AG09309 (cell line): ENCODE data around the gene CABLES2.

ENCODE experiments used
- DNase-seq: peaks from one replicate; pipeline ENCODE4 v3.0.0-alpha.2; 2010; ENCODE audit warnings: low read depth
- H3K4me3 ChIP-seq: 2 replicates; pipeline ENCODE4 v1.5.1; 2011; ENCODE audit warnings: mild to moderate bottlenecking, low read depth, low read length, moderate library complexity; ENCODE audit not compliant: control insufficient read depth
- TF ChIP-seq, protein P1 (sequence below): IDR thresholded peaks from 2 replicates; pipeline ENCODE4 v1.5.1; 2011; ENCODE audit warnings: mild to moderate bottlenecking, low read depth, low read length, inconsistent platforms; ENCODE audit not compliant: insufficient read depth, control insufficient read depth; ENCODE audit errors: missing control alignments

The CABLES2 gene

DNA sequence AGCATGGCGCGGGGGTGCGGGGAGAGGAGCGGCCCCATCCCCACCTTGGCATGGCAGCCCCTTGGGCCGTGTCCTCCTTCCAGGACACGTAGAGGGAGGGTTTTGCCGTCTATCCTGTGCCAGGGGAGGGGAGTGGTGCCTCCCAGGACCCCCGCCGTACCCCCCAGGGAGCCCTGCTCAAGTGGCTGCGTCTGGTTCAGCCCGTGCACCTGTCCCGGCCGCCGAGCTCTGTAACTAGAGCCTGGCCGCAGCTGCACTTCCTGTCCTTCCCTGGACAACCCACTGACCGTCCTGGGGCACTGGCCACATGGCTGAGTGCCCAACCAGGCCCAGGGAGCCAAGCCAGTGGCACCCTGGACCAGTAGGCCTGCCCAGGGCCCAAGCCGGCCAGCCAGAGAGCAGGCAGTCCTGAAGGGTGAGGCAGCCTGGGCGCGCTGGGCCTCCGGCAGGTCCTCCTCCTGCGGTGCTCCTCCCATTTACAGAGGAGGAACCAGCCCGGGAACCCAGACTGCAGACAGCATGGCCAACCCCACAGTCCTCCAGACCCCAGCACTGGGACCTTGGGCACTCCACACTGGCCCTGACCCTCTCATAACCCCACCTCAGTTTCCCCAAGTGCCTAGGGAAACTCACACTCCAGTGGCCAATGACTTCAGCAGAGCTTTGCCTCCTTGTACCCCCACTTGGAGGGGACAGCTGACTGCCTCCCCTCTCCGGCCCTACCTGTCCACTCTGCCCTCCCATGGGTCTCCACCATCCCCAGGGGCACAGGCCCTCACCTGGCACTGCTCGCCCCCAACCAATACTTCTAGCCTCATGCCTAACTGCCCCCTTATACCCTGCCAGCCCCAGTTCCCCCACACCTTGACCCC is 48.7 kb downstream of the CABLES2 start:
- H3K4me3 ChIP-seq = no peak overlapping the region
- no peak for DNase-seq
- TF ChIP-seq, protein P1, sequence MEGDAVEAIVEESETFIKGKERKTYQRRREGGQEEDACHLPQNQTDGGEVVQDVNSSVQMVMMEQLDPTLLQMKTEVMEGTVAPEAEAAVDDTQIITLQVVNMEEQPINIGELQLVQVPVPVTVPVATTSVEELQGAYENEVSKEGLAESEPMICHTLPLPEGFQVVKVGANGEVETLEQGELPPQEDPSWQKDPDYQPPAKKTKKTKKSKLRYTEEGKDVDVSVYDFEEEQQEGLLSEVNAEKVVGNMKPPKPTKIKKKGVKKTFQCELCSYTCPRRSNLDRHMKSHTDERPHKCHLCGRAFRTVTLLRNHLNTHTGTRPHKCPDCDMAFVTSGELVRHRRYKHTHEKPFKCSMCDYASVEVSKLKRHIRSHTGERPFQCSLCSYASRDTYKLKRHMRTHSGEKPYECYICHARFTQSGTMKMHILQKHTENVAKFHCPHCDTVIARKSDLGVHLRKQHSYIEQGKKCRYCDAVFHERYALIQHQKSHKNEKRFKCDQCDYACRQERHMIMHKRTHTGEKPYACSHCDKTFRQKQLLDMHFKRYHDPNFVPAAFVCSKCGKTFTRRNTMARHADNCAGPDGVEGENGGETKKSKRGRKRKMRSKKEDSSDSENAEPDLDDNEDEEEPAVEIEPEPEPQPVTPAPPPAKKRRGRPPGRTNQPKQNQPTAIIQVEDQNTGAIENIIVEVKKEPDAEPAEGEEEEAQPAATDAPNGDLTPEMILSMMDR = no peak

DNA sequence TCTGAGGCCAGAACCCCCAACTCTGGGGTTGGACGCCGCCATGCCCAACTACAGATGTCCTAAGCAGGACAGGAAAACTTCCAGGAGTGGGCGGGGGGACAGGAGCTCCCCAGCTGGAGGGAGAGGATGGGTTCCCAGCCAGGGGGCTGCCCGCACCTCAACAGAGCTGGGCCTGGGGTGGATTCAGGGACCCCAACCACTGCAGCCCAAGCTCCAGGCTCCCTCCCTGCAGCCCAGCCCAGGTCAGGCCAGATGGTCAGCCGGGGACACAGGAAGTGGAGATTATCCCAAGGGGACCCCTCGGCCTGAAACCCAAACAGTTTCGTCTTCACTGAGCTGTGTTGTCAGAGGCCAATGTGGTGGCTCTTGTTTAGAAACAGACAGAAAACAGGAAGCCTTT is 49.4 kb downstream of the CABLES2 start:
- TF ChIP-seq, protein P1 = no peak
- no peak for DNase-seq
- H3K4me3 ChIP-seq = no peak overlapping the region

DNA sequence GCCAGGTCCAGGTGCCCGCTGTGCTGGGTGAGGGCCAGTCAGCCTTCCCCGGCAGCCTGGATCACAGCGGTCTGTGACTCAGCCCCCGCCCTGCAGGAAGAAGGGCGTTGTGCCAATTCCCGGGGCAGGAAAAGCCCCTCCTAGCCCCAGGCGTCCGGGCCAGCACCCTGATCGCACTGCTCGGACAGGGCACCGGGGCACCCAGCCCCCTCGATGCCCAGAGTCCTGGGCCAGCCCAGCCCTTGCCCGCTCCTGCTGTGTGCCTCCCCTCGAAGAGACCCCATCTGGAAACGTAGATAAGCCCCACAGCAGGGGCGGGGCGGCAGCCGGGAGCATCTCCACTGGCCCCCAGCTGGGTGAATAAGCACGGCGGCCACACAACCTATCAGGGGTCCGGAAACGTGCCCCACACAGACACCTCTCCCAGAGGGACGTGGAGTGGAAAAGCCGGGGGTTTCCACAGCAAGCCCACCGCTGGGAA is 49.9 kb downstream of the CABLES2 start:
- no peak overlapping the region for H3K4me3 ChIP-seq
- TF ChIP-seq, protein P1 = no peak
- no peak for DNase-seq

DNA sequence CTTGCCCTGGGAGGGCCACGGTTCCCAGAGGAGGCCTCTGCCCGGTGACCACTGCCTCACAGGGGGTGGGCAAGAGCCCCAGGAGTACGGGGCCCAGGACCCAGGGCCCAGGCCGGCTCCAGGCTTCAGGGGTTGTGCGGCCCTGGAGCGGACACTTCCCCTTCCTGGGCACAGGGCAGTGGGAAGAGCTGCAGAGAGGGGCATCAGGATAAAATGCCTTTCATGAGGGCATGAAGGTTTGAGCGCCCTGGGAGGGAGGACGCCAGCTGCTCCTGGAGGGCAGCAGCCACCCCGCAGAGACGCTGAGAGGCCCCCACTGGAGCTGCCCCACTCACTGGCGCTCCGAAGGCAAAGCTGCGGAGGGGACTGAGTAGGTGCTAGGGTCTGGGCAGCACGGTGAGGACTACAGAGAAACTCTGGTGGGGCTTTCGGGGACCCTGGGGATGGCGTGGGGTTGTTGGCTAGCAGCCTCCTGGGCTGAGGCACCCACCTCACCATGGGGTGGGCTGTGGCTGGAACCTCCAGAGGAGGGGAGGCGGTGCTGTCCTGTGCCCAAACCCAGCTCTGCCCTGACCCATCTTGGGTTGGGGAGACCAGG is 50.4 kb downstream of the CABLES2 start:
- TF ChIP-seq, protein P1 = no peak
- DNase-seq = no peak
- no peak overlapping the region for H3K4me3 ChIP-seq

DNA sequence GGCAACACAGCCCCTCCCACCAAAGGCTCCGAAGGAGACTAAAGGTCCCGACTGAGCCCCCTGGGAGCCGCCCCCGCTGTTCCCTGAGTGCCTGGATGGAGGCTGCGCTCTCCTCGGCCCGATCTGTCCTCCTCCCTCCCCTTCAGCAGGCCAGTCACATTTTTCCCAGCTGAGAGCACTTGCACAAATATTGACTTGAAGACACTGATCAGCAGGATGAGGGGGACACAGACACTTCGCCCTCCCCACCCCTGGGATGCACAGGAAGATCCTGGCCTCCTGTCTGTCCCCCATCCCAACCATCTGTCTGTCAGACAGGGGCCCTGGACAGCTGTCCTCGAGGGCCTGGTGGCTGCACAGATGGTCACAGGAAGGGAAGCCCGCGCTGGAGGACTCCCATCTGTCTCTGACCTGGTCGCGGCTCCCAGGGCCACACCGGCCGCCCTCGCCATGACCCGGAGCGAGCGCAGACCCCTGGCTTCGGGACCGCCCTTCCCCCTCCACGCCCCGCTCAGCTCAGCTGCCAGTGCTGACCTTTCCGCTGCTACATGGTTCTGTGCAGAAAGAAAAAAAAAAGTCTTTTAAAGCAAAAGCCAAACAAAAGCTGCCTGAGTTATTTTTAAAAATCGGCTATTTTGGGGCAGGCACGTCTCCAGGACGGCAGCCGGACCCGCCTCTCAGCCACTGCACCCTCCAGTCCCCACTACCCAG is 51.1 kb downstream of the CABLES2 start:
- TF ChIP-seq, protein P1 = no peak
- H3K4me3 ChIP-seq = no peak overlapping the region
- DNase-seq = no peak

DNA sequence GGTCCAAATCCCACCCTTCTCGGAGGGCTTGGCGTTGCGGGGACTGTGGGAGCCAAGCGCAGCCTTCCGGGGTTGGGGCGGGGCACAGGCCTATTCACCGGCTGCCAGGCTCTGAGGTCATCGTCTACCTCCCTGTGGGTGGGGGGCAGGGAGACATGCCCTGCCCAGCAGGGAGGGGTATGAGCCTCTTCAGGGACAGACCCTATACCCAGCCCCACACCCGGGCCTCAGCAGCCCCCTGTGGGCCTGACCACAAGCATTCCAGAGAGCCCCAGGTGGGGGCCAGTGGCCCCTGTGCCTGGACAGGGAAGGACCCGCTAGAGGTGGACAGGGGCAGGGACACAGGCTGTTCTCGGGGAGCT is 51.6 kb downstream of the CABLES2 start:
- TF ChIP-seq, protein P1 = no peak
- H3K4me3 ChIP-seq = no peak overlapping the region
- DNase-seq = no peak
